C4-2B (cell line): ENCODE data around the gene TMEM271.

Experiments
- ZFX ChIP-seq: fragments of 450-650 bp; IDR thresholded peaks from 2 replicates; pipeline ENCODE4 v1.6.1; 2017
- TF ChIP-seq, protein P1 (sequence below): fragments of 450-650 bp; conservative IDR thresholded peaks from 2 replicates; pipeline ENCODE4 v1.5.1; 2017; ENCODE audit warnings: mild to moderate bottlenecking

DNA sequence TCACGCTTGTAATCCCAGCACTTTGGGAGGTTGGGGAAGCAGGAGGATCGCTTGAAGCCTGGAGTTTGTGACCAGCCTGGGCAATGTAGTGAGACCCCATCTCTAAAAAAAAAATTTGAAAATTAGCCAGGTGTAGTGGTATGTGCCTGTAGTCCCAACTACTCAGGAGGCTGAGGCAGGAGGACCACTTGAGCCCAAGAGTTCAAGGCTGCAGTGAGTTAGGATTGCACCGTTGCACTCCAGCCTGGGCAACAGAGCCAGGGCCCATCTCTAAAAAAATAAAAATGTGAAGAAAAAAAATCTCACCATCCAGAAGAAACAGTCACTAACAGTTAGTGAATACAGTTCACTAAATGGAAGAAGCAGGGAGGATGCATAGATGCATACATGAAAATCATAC is 34.8 kb downstream of the TMEM271 start:
- TF ChIP-seq, protein P1, sequence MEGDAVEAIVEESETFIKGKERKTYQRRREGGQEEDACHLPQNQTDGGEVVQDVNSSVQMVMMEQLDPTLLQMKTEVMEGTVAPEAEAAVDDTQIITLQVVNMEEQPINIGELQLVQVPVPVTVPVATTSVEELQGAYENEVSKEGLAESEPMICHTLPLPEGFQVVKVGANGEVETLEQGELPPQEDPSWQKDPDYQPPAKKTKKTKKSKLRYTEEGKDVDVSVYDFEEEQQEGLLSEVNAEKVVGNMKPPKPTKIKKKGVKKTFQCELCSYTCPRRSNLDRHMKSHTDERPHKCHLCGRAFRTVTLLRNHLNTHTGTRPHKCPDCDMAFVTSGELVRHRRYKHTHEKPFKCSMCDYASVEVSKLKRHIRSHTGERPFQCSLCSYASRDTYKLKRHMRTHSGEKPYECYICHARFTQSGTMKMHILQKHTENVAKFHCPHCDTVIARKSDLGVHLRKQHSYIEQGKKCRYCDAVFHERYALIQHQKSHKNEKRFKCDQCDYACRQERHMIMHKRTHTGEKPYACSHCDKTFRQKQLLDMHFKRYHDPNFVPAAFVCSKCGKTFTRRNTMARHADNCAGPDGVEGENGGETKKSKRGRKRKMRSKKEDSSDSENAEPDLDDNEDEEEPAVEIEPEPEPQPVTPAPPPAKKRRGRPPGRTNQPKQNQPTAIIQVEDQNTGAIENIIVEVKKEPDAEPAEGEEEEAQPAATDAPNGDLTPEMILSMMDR: no peak
- no peak for TF ChIP-seq ZFX
